IMR-90 (cell line): ENCODE data around the gene ITFG2. TPM values are rescaled to one million over a fixed set of nuclear protein-coding genes. Genes with fewer than 3 reads are reported as not detected.

Source experiments
- ATAC-seq: fragments of 200-7000 bp; cut with Tn5 transposase; 2 replicates; pipeline ENCODE4 v1.9.1; 2020; ENCODE audit warnings: low read depth, mild to moderate bottlenecking, moderate library complexity
- BruUV-seq: library from RNA; stranded (reverse); fragments of 400-500 nt; replicated peaks from 2 replicates; lab custom pipeline; 2021; lab: Mats Ljungman, UMichigan
- CTCF ChIA-PET: fragments of 300-600 bp; formaldehyde crosslinking; extraction: SDS; loops from one replicate; lab custom pipeline; 2021; ENCODE audit warnings: antibody characterized with exemption; lab: Yijun Ruan, JAX
- POLR2A ChIA-PET: fragments of 300-600 bp; sonication (Branson Sonifier 250); formaldehyde crosslinking; loops from one replicate; lab custom pipeline; 2022; ENCODE audit warnings: antibody characterized with exemption; ENCODE audit not compliant: unreplicated experiment; lab: Charles Lee
- DNase-seq: peaks from one replicate; pipeline ENCODE4 v3.0.0; 2013
- H2AFZ ChIP-seq: replicated peaks from 2 replicates; pipeline ENCODE3; 2013; ENCODE audit warnings: low read length, mild to moderate bottlenecking; ENCODE audit not compliant: poor library complexity
- H2AK5ac ChIP-seq: 2 replicates; pipeline ENCODE4 v1.6.1; 2013; ENCODE audit warnings: low read depth, low read length, inconsistent platforms
- H2AK9ac ChIP-seq: replicated peaks from 2 replicates; pipeline ENCODE3; 2013; ENCODE audit warnings: mild to moderate bottlenecking, low read depth, low read length, moderate library complexity; ENCODE audit not compliant: poor library complexity
- H2BK120ac ChIP-seq: 2 replicates; pipeline ENCODE4 v1.6.1; 2013; ENCODE audit warnings: low read depth, low read length, inconsistent platforms
- H2BK15ac ChIP-seq: 3 replicates; pipeline ENCODE4 v1.6.1; 2013; ENCODE audit warnings: low read depth, low read length, inconsistent platforms
- H2BK20ac ChIP-seq: 2 replicates; pipeline ENCODE4 v1.6.1; 2013; ENCODE audit warnings: low read depth, mild to moderate bottlenecking, inconsistent platforms, low read length, moderate library complexity
- H2BK5ac ChIP-seq: 2 replicates; pipeline ENCODE4 v1.6.1; 2013; ENCODE audit warnings: mild to moderate bottlenecking, low read depth, low read length, inconsistent platforms; ENCODE audit not compliant: poor library complexity, severe bottlenecking
- H3K14ac ChIP-seq: replicated peaks from 2 replicates; pipeline ENCODE4 v1.6.1; 2013; ENCODE audit warnings: low read depth, low read length, inconsistent platforms
- H3K18ac ChIP-seq: 2 replicates; pipeline ENCODE4 v1.6.1; 2013; ENCODE audit warnings: low read depth, low read length, control low read depth
- H3K23ac ChIP-seq: 2 replicates; pipeline ENCODE4 v1.6.1; 2013; ENCODE audit warnings: low read depth, low read length, inconsistent platforms
- H3K27ac ChIP-seq: 2 replicates; pipeline ENCODE4 v1.5.1; 2013; ENCODE audit warnings: mild to moderate bottlenecking, control low read depth, low read length; ENCODE audit not compliant: insufficient read depth
- H3K27me3 ChIP-seq: 2 replicates; pipeline ENCODE4 v1.6.1; 2013; ENCODE audit warnings: low read length; ENCODE audit not compliant: control insufficient read depth, insufficient read depth
- H3K36me3 ChIP-seq: 2 replicates; pipeline ENCODE4 v1.6.1; 2013; ENCODE audit warnings: low read length, mixed read lengths; ENCODE audit not compliant: control insufficient read depth, insufficient read depth
- H3K4ac ChIP-seq: 2 replicates; pipeline ENCODE4 v1.6.1; 2013; ENCODE audit warnings: low read depth, low read length, inconsistent platforms
- H3K4me1 ChIP-seq: 2 replicates; pipeline ENCODE4 v1.6.1; 2013; ENCODE audit warnings: low read length, mixed read lengths; ENCODE audit not compliant: control insufficient read depth, insufficient read depth
- H3K4me2 ChIP-seq: 2 replicates; pipeline ENCODE4 v1.6.1; 2013; ENCODE audit warnings: low read depth, mild to moderate bottlenecking, control low read depth, low read length, moderate library complexity
- H3K4me3 ChIP-seq: 2 replicates; pipeline ENCODE4 v1.5.1; 2013; ENCODE audit warnings: low read depth, mild to moderate bottlenecking, control low read depth, low read length, moderate library complexity; ENCODE audit not compliant: insufficient read depth
- H3K56ac ChIP-seq: 2 replicates; pipeline ENCODE4 v1.6.1; 2013; ENCODE audit warnings: low read length, inconsistent platforms; ENCODE audit not compliant: insufficient read depth; ENCODE audit errors: extremely low read depth
- H3K79me1 ChIP-seq, 2 experiments: 2 replicates each; pipeline ENCODE4 v1.6.1; 2013; ENCODE audit warnings: low read length in 2 of 2, inconsistent platforms in 1 of 2, low read depth in 1 of 2
- H3K9ac ChIP-seq: 2 replicates; pipeline ENCODE4 v1.6.1; 2013; ENCODE audit warnings: low read depth, low read length, control low read depth
- H3K9me1 ChIP-seq: 2 replicates; pipeline ENCODE4 v1.6.1; 2013; ENCODE audit warnings: low read length, inconsistent platforms; ENCODE audit not compliant: insufficient read depth
- H3K9me3 ChIP-seq: 2 replicates; pipeline ENCODE4 v1.6.1; 2013; ENCODE audit warnings: low read length; ENCODE audit not compliant: control insufficient read depth, insufficient read depth
- H4K20me1 ChIP-seq: 2 replicates; pipeline ENCODE4 v1.6.1; 2013; ENCODE audit warnings: low read length, inconsistent platforms; ENCODE audit not compliant: insufficient read depth
- H4K5ac ChIP-seq: 2 replicates; pipeline ENCODE4 v1.6.1; 2013; ENCODE audit warnings: mild to moderate bottlenecking, low read depth, low read length, control low read depth
- H4K8ac ChIP-seq, 2 experiments: 2 replicates each; pipeline ENCODE4 v1.6.1; 2013; ENCODE audit warnings: low read depth in 2 of 2, low read length in 2 of 2, control low read depth in 1 of 2, inconsistent platforms in 1 of 2
- H4K91ac ChIP-seq: 2 replicates; pipeline ENCODE4 v1.6.1; 2013; ENCODE audit warnings: low read depth, low read length, inconsistent platforms; ENCODE audit not compliant: insufficient read depth
- BHLHE40 ChIP-seq: fragments of 150-350 bp; IDR thresholded peaks from 2 replicates; pipeline ENCODE4 v1.6.1; 2016; ENCODE audit warnings: mild to moderate bottlenecking, low read depth, low read length
- CEBPB ChIP-seq: IDR thresholded peaks from 2 replicates; pipeline ENCODE4 v1.6.1; 2012; ENCODE audit warnings: low read depth, low read length, improper control_type of control experiment
- CHD1 ChIP-seq: IDR thresholded peaks from 2 replicates; pipeline ENCODE4 v1.6.1; 2012; ENCODE audit warnings: low read depth, low read length, improper control_type of control experiment
- CTCF ChIP-seq: conservative IDR thresholded peaks from 2 replicates; pipeline ENCODE4 v1.5.1; 2012; ENCODE audit warnings: mild to moderate bottlenecking, low read depth, low read length, improper control_type of control experiment
- ELK1 ChIP-seq: fragments of 150-350 bp; IDR thresholded peaks from 2 replicates; pipeline ENCODE4 v1.6.1; 2016; ENCODE audit warnings: low read depth, mild to moderate bottlenecking, low read length, moderate library complexity, borderline replicate concordance
- FOS ChIP-seq: fragments of 150-350 bp; IDR thresholded peaks from 2 replicates; pipeline ENCODE4 v1.6.1; 2016; ENCODE audit warnings: low read depth, low read length
- MAFK ChIP-seq: IDR thresholded peaks from 2 replicates; pipeline ENCODE4 v1.6.1; 2012; ENCODE audit warnings: low read depth, low read length, improper control_type of control experiment
- MAZ ChIP-seq: IDR thresholded peaks from 2 replicates; pipeline ENCODE4 v1.6.1; 2012; ENCODE audit warnings: low read depth, mild to moderate bottlenecking, low read length, improper control_type of control experiment, moderate library complexity, borderline replicate concordance
- MXI1 ChIP-seq: IDR thresholded peaks from 2 replicates; pipeline ENCODE4 v1.6.1; 2012; ENCODE audit warnings: low read depth, mild to moderate bottlenecking, low read length, moderate library complexity, borderline replicate concordance
- NFE2L2 ChIP-seq: fragments of 150-350 bp; IDR thresholded peaks from 2 replicates; pipeline ENCODE4 v1.6.1; 2016; ENCODE audit warnings: low read depth, mild to moderate bottlenecking, low read length
- POLR2A ChIP-seq: IDR thresholded peaks from 2 replicates; pipeline ENCODE4 v1.6.1; 2012; ENCODE audit warnings: mild to moderate bottlenecking, low read depth, low read length
- RAD21 ChIP-seq: IDR thresholded peaks from 2 replicates; pipeline ENCODE4 v1.6.1; 2012; ENCODE audit warnings: low read length, improper control_type of control experiment
- RCOR1 ChIP-seq: IDR thresholded peaks from 2 replicates; pipeline ENCODE4 v1.6.1; 2012; ENCODE audit warnings: mild to moderate bottlenecking, low read length, improper control_type of control experiment; ENCODE audit not compliant: insufficient replicate concordance
- RFX5 ChIP-seq: IDR thresholded peaks from 2 replicates; pipeline ENCODE4 v1.8.0; 2012; ENCODE audit warnings: low read depth, mild to moderate bottlenecking, low read length, moderate library complexity
- SMC3 ChIP-seq: fragments of 150-350 bp; IDR thresholded peaks from 2 replicates; pipeline ENCODE4 v1.6.1; 2016; ENCODE audit warnings: low read depth, mild to moderate bottlenecking, antibody characterized with exemption, low read length, moderate library complexity
- USF2 ChIP-seq: fragments of 150-350 bp; IDR thresholded peaks from 2 replicates; pipeline ENCODE4 v1.6.1; 2017; ENCODE audit warnings: mild to moderate bottlenecking, antibody characterized with exemption, low read length, low read depth
- WGBS, 2 experiments: methylation state at CpG; one replicate each; pipeline versions ENCODE4 v1.1.5 to v1.1.7; 2013; ENCODE audit warnings: missing lambda C conversion rate in 2 of 2; ENCODE audit not compliant: insufficient read length in 1 of 2; ENCODE audit errors: extremely low coverage in 2 of 2; 5-methylcytosine and 5-hydroxymethylcytosine counted together
- dilution Hi-C: fragments of 300-500 bp; cut with HindIII; formaldehyde crosslinking; loops from one replicate; pipeline ENCODE4 v1.14.3; 2018; ENCODE audit warnings: low sequenced_read_pairs; ENCODE audit not compliant: unreplicated experiment
- in situ Hi-C: fragments of 300-500 bp; cut with MboI; formaldehyde crosslinking; loops from 3 replicates; pipeline ENCODE4 v1.14.3; 2019; ENCODE audit warnings: low sequenced_read_pairs, inconsistent platforms, mixed read lengths
- intact Hi-C: fragments of 100-400 bp; cut with micrococcal nuclease; formaldehyde crosslinking; loops from 2 replicates; pipeline ENCODE4 v1.10.0; 2022
- polyA plus RNA-seq, 3 experiments: library from polyadenylated mRNA; depleted of rRNA; stranded (reverse); fragments of >200 nt; gene quantifications; 2 replicates each; pipeline ENCODE4 v1.2.3, GENCODE V29; 2012; ENCODE audit warnings: low replicate concordance in 1 of 3
- total RNA-seq: library from RNA; depleted of rRNA; stranded (reverse); fragments of >200 nt; gene quantifications from 2 replicates; pipeline ENCODE4 v1.2.3, GENCODE V29; 2012

ITFG2 gene
- total and polyA plus RNA-seq, 2 of the 4 experiments (the other 2 are of a cell fraction) = 20.3 to 25.5 TPM

GRCh38 chr12:2835691-2836403 lies 23.4 kb downstream of the ITFG2 start:
- dilution Hi-C loops = no loop called here
- no peaks in the 10 kb centered on the region for H4K20me1 ChIP-seq
- H3K36me3 ChIP-seq = no peaks in the 10 kb centered on the region; the same call in 1 of the 2 replicates
- intact Hi-C loops = no loop called here
- DNase-seq = no peak
- H3K4ac ChIP-seq = no peak overlapping the region
- no peak overlapping the region for H3K4me2 ChIP-seq
- no peak overlapping the region for H2BK20ac ChIP-seq
- no peak overlapping the region for H4K91ac ChIP-seq
- no peak overlapping the region for H2AK5ac ChIP-seq
- H4K5ac ChIP-seq = no peak overlapping the region
- no peak overlapping the region for H3K56ac ChIP-seq
- H3K14ac ChIP-seq = no peak overlapping the region
- H3K4me3 ChIP-seq = no peak overlapping the region
- BruUV-seq = no TSS peak
- H3K27ac ChIP-seq = no peak overlapping the region
- H3K23ac ChIP-seq = no peak overlapping the region
- no peaks in the 10 kb centered on the region for H3K9me3 ChIP-seq
- peaks cover 7% of the 10 kb centered on the region for H3K4me1 ChIP-seq
- no peak overlapping the region for H3K9ac ChIP-seq
- in situ Hi-C loops = no loop called here
- no peaks in the 10 kb centered on the region for H3K79me1 ChIP-seq
- 0 out of 2 replicates have a peak, but pooled peaks cover 2% of the 10 kb centered on the region for H3K9me1 ChIP-seq
- WGBS, 2 experiments = no CpG with 5 or more reads among the region's 4 CpGs
- no peak overlapping the region for H2AFZ ChIP-seq
- H2BK5ac ChIP-seq = no peak overlapping the region
- no peak overlapping the region for H4K8ac ChIP-seq
- no peak for ATAC-seq
- TF ChIP-seq NFE2L2 (no peak), RFX5 (no peak), CTCF (no peak), FOS (no peak), CHD1 (no peak), BHLHE40 (no peak), RCOR1 (no peak), SMC3 (no peak), MXI1 (no peak), RAD21 (no peak), MAZ (no peak), MAFK (no peak), POLR2A (no peak), USF2 (no peak), ELK1 (no peak), CEBPB (no peak)
- ChIA-PET CTCF (no interaction called here), POLR2A (no interaction called here)
- H3K18ac ChIP-seq = no peak overlapping the region
- no peaks in the 10 kb centered on the region for H3K27me3 ChIP-seq
- H2BK15ac ChIP-seq = no peak overlapping the region
- no peak overlapping the region for H2AK9ac ChIP-seq
- no peak overlapping the region for H2BK120ac ChIP-seq
